ENCODE data around the gene ANKRD63. TPM values are rescaled to one million over a fixed set of nuclear protein-coding genes. Genes with fewer than 3 reads are reported as not detected.

ANKRD63 gene
- total and polyA plus RNA-seq, 9 donors = 0.27 TPM; not detected in 8

- Histone ChIP-seq H3K27me3 (no peaks in the 10 kb centered on the region), H3K4me1 (ENCODE audit: insufficient read depth) (no peaks in the 10 kb centered on the region), H3K27ac (no peak overlapping the region), H3K9me3 (no peaks in the 10 kb centered on the region), H3K36me3 (no peaks in the 10 kb centered on the region), H3K4me3 (no peak overlapping the region)
- no peak for TF ChIP-seq POLR2A (IDR thresholded peaks at IDR 0.05)
- no peak for TF ChIP-seq EP300 (IDR thresholded peaks at IDR 0.05)
- no peak for TF ChIP-seq CTCF (IDR thresholded peaks at IDR 0.05)
- DNase-seq = no peak
- intact Hi-C loops (cut with DNase I) = no loop called here
- 83 to 90% (median 89%) methylated on average over 5 of the region's 5 CpGs for WGBS, 3 donors
Observed at GRCh38 chr15:40242601-40243000, 40.3 kb downstream of the ANKRD63 start.

GRCh38 chr15:40242213-40242599 is 40.7 kb downstream of the ANKRD63 start:
- no peak overlapping the region for H3K27ac ChIP-seq
- H3K9me3 ChIP-seq = no peaks in the 10 kb centered on the region
- WGBS, 3 donors = 91 to 94% (median 93%) methylated on average over 10 of the region's 10 CpGs
- H3K4me1 ChIP-seq (ENCODE audit: insufficient read depth) = no peaks in the 10 kb centered on the region
- H3K27me3 ChIP-seq = no peaks in the 10 kb centered on the region
- H3K4me3 ChIP-seq = no peak overlapping the region
- intact Hi-C loops (cut with DNase I) = no loop called here
- TF ChIP-seq EP300 (IDR thresholded peaks at IDR 0.05) (no peak), POLR2A (IDR thresholded peaks at IDR 0.05) (no peak), CTCF (IDR thresholded peaks at IDR 0.05) (no peak)
- no peaks in the 10 kb centered on the region for H3K36me3 ChIP-seq
- DNase-seq = no peak

- Histone ChIP-seq H3K4me3 (no peak overlapping the region), H3K36me3 (no peaks in the 10 kb centered on the region), H3K27me3 (no peaks in the 10 kb centered on the region), H3K27ac (no peak overlapping the region), H3K9me3 (no peaks in the 10 kb centered on the region), H3K4me1 (ENCODE audit: insufficient read depth) (no peaks in the 10 kb centered on the region)
- 84 to 89% (median 86%) methylated on average over 13 to 14 of the region's 14 CpGs for whole genome bisulfite sequencing, 3 donors
- TF ChIP-seq CTCF (IDR thresholded peaks at IDR 0.05) = no peak
- no peak for TF ChIP-seq EP300 (IDR thresholded peaks at IDR 0.05)
- TF ChIP-seq POLR2A (IDR thresholded peaks at IDR 0.05) = no peak
- DNase-seq = no peak
- intact Hi-C loops (cut with DNase I) = no loop called here
Observed at GRCh38 chr15:40241269-40242212, 41.3 kb downstream of the ANKRD63 start.

- no peaks in the 10 kb centered on the region for H3K9me3 ChIP-seq
- WGBS, 3 donors = 85 to 90% (median 89%) methylated on average over 10 of the region's 10 CpGs
- no peak for DNase-seq
- no peaks in the 10 kb centered on the region for H3K4me1 ChIP-seq (ENCODE audit: insufficient read depth)
- H3K27me3 ChIP-seq = no peaks in the 10 kb centered on the region
- no peak overlapping the region for H3K27ac ChIP-seq
- H3K4me3 ChIP-seq = no peak overlapping the region
- TF ChIP-seq EP300 (IDR thresholded peaks at IDR 0.05) (no peak), POLR2A (IDR thresholded peaks at IDR 0.05) (no peak)
- intact Hi-C loops (cut with DNase I) = no loop called here
- no peaks in the 10 kb centered on the region for H3K36me3 ChIP-seq
Observed at GRCh38 chr15:40240619-40241221, 42.1 kb downstream of the ANKRD63 start.

All from ovary (tissue), 9 donors.